ENCODE measurements around the gene LYRM2. TPM values are rescaled to one million over a fixed set of nuclear protein-coding genes. Genes with fewer than 3 reads are reported as not detected.

The LYRM2 gene
- total RNA-seq, 2 donors from 2014 or later: 18.9 to 34.7 TPM

DNA sequence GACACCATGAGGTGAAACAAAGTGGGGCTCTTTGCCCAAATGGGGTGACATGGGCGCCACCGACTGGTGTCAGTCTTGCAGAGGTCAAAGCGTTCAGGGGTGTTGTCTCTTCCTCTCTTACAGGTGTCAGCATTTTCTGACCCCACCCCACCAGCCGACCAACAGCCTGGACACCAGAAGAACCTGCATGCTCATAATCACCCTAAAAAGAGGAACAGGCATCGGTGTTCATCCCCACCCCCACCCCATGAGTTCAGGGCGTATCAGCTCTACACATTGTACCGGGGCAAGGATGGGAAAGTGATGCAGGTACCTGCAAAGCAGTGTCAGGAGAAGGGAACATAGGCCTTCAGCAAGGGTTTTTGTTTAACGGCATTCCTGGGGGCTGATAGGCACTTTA lies 14.8 kb downstream of the LYRM2 start:
- Histone ChIP-seq H3K9me3 (no peaks in the 10 kb centered on the region), H3K27me3 (no peaks in the 10 kb centered on the region), H3K4me3 (no peak overlapping the region), H3K4me1 (no peaks in the 10 kb centered on the region), H3K36me3 (peaks cover 28% of the 10 kb centered on the region), H3K27ac (no peak overlapping the region)
- TF ChIP-seq, protein P1, sequence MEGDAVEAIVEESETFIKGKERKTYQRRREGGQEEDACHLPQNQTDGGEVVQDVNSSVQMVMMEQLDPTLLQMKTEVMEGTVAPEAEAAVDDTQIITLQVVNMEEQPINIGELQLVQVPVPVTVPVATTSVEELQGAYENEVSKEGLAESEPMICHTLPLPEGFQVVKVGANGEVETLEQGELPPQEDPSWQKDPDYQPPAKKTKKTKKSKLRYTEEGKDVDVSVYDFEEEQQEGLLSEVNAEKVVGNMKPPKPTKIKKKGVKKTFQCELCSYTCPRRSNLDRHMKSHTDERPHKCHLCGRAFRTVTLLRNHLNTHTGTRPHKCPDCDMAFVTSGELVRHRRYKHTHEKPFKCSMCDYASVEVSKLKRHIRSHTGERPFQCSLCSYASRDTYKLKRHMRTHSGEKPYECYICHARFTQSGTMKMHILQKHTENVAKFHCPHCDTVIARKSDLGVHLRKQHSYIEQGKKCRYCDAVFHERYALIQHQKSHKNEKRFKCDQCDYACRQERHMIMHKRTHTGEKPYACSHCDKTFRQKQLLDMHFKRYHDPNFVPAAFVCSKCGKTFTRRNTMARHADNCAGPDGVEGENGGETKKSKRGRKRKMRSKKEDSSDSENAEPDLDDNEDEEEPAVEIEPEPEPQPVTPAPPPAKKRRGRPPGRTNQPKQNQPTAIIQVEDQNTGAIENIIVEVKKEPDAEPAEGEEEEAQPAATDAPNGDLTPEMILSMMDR (IDR thresholded peaks at IDR 0.05): no peak
- DNase-seq (ENCODE audit: low spot score): peak; percentile 50

GRCh38 chr6:89619567-89619966 lies 19.0 kb downstream of the LYRM2 start:
- no peak for DNase-seq (ENCODE audit: low spot score)
- no peak overlapping the region for H3K27ac ChIP-seq
- no peaks in the 10 kb centered on the region for H3K27me3 ChIP-seq
- H3K4me3 ChIP-seq: no peak overlapping the region
- H3K9me3 ChIP-seq: no peaks in the 10 kb centered on the region
- H3K4me1 ChIP-seq: no peaks in the 10 kb centered on the region
- TF ChIP-seq, protein P1 (IDR thresholded peaks at IDR 0.05): no peak
- H3K36me3 ChIP-seq: peaks cover 2% of the 10 kb centered on the region

DNA sequence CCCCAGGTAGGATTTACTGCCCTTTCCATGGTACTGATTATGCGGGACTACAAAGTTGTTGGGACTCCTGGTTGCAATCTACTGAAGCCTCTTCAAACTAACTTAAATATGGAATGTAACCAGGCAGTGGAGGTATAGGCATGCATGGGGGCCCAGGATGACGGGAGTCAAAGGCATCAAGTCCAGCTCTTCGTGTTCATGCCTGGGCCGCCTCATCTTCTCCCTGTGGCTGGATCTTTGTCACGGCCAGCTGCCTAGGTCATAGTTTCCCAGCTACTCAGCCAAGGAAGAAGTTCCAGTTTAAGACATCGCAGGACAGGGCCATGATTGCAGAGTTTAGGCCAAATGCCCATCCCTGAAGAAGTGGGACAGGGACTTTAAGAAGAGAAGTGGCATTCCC lies 20.5 kb downstream of the LYRM2 start:
- TF ChIP-seq, protein P1 (IDR thresholded peaks at IDR 0.05): no peak
- no peaks in the 10 kb centered on the region for H3K27me3 ChIP-seq
- H3K4me3 ChIP-seq: no peak overlapping the region
- no peaks in the 10 kb centered on the region for H3K36me3 ChIP-seq
- peaks cover 0 to 5% of the 10 kb centered on the region in 2 donors for H3K4me1 ChIP-seq
- no peak for DNase-seq (ENCODE audit: low spot score)
- H3K9me3 ChIP-seq: no peaks in the 10 kb centered on the region
- H3K27ac ChIP-seq: no peak overlapping the region

DNA sequence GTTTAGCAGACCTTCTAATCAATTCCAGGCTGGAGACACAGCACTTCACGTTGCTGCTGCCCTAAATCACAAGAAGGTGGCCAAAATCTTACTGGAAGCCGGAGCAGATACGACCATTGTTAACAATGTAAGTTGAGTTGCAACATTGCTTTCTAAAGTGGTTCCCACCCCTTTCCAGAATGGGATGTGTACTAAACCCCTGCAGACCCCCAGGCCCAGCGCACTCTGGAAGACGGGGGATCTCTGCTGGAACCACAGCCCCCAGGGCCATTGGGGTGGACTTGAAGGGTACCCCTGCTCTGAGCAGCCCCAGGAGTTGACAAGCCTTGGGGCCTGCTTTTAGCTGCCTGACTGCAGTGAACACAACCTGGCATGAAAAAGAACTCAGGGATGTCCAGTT lies 22.0 kb downstream of the LYRM2 start:
- peak; percentile 48 for DNase-seq (ENCODE audit: low spot score)
- peaks cover 4% of the 10 kb centered on the region for H3K36me3 ChIP-seq
- H3K27ac ChIP-seq: no peak overlapping the region
- TF ChIP-seq, protein P1 (IDR thresholded peaks at IDR 0.05): no peak
- H3K4me3 ChIP-seq: no peak overlapping the region
- H3K4me1 ChIP-seq: peaks cover 0 to 5% of the 10 kb centered on the region in 2 donors
- H3K27me3 ChIP-seq: no peaks in the 10 kb centered on the region
- no peaks in the 10 kb centered on the region for H3K9me3 ChIP-seq

DNA sequence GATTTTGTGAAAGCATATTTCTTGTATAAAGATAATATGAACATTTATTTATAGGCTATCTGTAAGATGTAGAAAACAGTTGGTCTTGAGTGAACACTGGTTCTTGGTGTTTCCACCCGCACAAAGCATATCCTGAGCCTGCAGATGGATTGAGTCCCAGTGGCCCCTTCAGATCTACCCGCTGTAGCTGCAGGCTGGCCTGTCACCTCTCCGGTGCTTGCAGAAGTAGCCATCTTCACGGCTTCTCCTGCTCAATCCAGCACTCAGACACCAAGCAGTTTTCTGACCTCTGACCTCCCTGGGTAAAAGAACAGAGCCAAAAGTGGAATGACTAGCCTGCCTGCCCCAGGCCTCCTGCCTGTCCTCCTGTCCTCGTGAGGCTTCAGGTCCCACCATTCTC lies 22.7 kb downstream of the LYRM2 start:
- no peak overlapping the region for H3K27ac ChIP-seq
- TF ChIP-seq, protein P1 (IDR thresholded peaks at IDR 0.05): no peak
- peaks cover 0 to 5% of the 10 kb centered on the region in 2 donors for H3K4me1 ChIP-seq
- DNase-seq (ENCODE audit: low spot score): peak; percentile 26
- H3K27me3 ChIP-seq: no peaks in the 10 kb centered on the region
- H3K9me3 ChIP-seq: no peaks in the 10 kb centered on the region
- peaks cover 4% of the 10 kb centered on the region for H3K36me3 ChIP-seq
- no peak overlapping the region for H3K4me3 ChIP-seq

DNA sequence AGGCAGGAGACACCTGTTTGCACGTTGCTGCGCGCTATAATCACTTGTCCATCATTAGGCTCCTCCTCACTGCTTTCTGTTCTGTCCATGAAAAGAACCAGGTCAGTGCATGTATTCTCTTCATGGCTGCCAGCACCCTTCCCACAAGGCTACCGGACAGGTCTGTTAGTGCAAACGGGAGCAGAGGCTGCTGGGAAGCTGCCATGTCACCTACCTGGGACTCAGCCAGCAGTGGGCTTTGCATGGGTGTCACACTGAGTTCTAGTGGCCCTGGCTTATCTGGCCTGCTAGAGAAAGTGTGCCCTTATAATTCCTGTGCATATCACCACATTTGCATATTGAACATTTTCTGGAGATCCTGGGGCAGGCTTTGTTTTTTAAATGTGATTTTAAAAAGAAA lies 24.8 kb downstream of the LYRM2 start:
- H3K27me3 ChIP-seq: no peaks in the 10 kb centered on the region
- TF ChIP-seq, protein P1 (IDR thresholded peaks at IDR 0.05): no peak
- H3K9me3 ChIP-seq: no peaks in the 10 kb centered on the region
- peaks cover 4% of the 10 kb centered on the region for H3K36me3 ChIP-seq
- H3K4me1 ChIP-seq: peaks cover 0 to 5% of the 10 kb centered on the region in 2 donors
- DNase-seq (ENCODE audit: low spot score): peak; percentile 44
- no peak overlapping the region for H3K27ac ChIP-seq
- H3K4me3 ChIP-seq: no peak overlapping the region

Measured in right atrium auricular region (tissue), 2 donors.